Esophagus muscularis mucosa (tissue), 4 donors: ENCODE data around the gene SERPINE1. TPM values are rescaled to one million over a fixed set of nuclear protein-coding genes. Genes with fewer than 3 reads are reported as not detected.
"Not testable (repeated sequence)": the region's sequence is repeated elsewhere in the genome, so short reads cannot be mapped to it uniquely, and the experiment has no call there.

ENCODE experiments used
- DNase-seq: peaks from one replicate; pipeline ENCODE4 v3.0.0-alpha.2; 2017; ENCODE audit errors: extremely low spot score
- H3K27ac ChIP-seq, 4 donors: fragments of 200-600 bp; sonication (generic); replicated peaks in 1 of 4; 1 replicate in 3 of 4; 2 replicates in 1 of 4; pipeline ENCODE4 v1.5.1; 2016 to 2019; ENCODE audit warnings: mild to moderate bottlenecking in 1 of 4
- H3K27me3 ChIP-seq, 4 donors: fragments of 200-600 bp; sonication (generic); one replicate each; pipeline versions ENCODE4 v1.5.1 to v1.6.0; 2016 to 2019
- H3K36me3 ChIP-seq, 4 donors: fragments of 200-600 bp; sonication (generic); one replicate each; pipeline ENCODE4 v1.5.1; 2016 to 2019
- H3K4me1 ChIP-seq, 4 donors: fragments of 200-600 bp; sonication (generic); one replicate each; pipeline ENCODE4 v1.5.1; 2016 to 2019
- H3K4me3 ChIP-seq, 4 donors: fragments of 200-600 bp; sonication (generic); 1 replicate in 2 of 4; 2 replicates in 2 of 4; pipeline ENCODE4 v1.5.1; 2016 to 2019; ENCODE audit warnings: mild to moderate bottlenecking in 4 of 4, moderate library complexity in 1 of 4
- H3K9me3 ChIP-seq, 4 donors: fragments of 200-600 bp; sonication (generic); 1 replicate in 3 of 4; 2 replicates in 1 of 4; pipeline ENCODE4 v1.5.1; 2016 to 2019
- CTCF ChIP-seq, 3 experiments: fragments of 200-600 bp in 2 of 3; fragments of 450-650 bp in 1 of 3; sonication (generic) in 2 of 3; IDR thresholded peaks; one replicate each; pipeline ENCODE4 v1.5.1; 2017 to 2019; ENCODE audit warnings: antibody characterized with exemption in 3 of 3, mild to moderate bottlenecking in 2 of 3, moderate library complexity in 1 of 3
- EP300 ChIP-seq: sonication (generic); formaldehyde crosslinking; IDR thresholded peaks from one replicate; pipeline ENCODE4 v1.6.1; 2017; ENCODE audit warnings: antibody characterized with exemption
- POLR2A ChIP-seq: fragments of 450-650 bp; IDR thresholded peaks from one replicate; pipeline ENCODE4 v1.6.1; 2017; ENCODE audit warnings: antibody characterized with exemption, moderate library complexity, mild to moderate bottlenecking, low read depth
- POLR2AphosphoS5 ChIP-seq, 2 donors: sonication (generic); formaldehyde crosslinking; IDR thresholded peaks; one replicate each; pipeline ENCODE4 v1.6.1; 2017; ENCODE audit warnings: antibody characterized with exemption in 2 of 2
- WGBS: methylation state at CpG from one replicate; pipeline ENCODE4 v1.1.5; 2018; 5-methylcytosine and 5-hydroxymethylcytosine counted together
- intact Hi-C: fragments of 100-400 bp; cut with DNase I; formaldehyde crosslinking; loops from one replicate; pipeline ENCODE4 v1.15.1; 2023
- total RNA-seq, 4 donors: library from RNA; depleted of rRNA; stranded (reverse); fragments of >200 nt; gene quantifications; one replicate each; pipeline versions ENCODE4 v1.1.0 to v1.2.1, GENCODE V29; 2016

SERPINE1 gene
- total RNA-seq, 4 donors from 2014 or later, result 9.4 to 54.2 (median 18.2) TPM

GRCh38 chr7:101100858-101101847 lies 25.8 kb upstream of the SERPINE1 start:
- intact Hi-C loops, result no loop called here
- WGBS, result 97% methylated on average over 18 of the region's 18 CpGs
- peaks cover 23 to 35% (median 27%) of the 10 kb centered on the region in 4 donors for H3K4me1 ChIP-seq
- no peak for TF ChIP-seq CTCF (IDR thresholded peaks at IDR 0.05)
- no peak for TF ChIP-seq POLR2A
- TF ChIP-seq POLR2AphosphoS5 (IDR thresholded peaks at IDR 0.05), result no peak
- TF ChIP-seq EP300, result no peak
- no peak for DNase-seq
- H3K4me3 ChIP-seq, result no peak overlapping the region
- peak overlapping the region; percentile 75 to 84 (median 82) for H3K27ac ChIP-seq
- no peaks in the 10 kb centered on the region for H3K27me3 ChIP-seq
- H3K9me3 ChIP-seq, result no peaks in the 10 kb centered on the region
- H3K36me3 ChIP-seq, result no peaks in the 10 kb centered on the region

GRCh38 chr7:101102026-101102425 lies 24.9 kb upstream of the SERPINE1 start:
- intact Hi-C loops, result no loop called here
- TF ChIP-seq CTCF (IDR thresholded peaks at IDR 0.05) (no peak), POLR2A (no peak), EP300 (no peak), POLR2AphosphoS5 (IDR thresholded peaks at IDR 0.05) (no peak)
- no peak for DNase-seq
- Histone ChIP-seq H3K36me3 (no peaks in the 10 kb centered on the region), H3K27ac (no peak overlapping the region), H3K4me3 (no peak overlapping the region), H3K9me3 (no peaks in the 10 kb centered on the region), H3K4me1 (peaks cover 23 to 35% (median 27%) of the 10 kb centered on the region in 4 donors), H3K27me3 (no peaks in the 10 kb centered on the region)
- 95% methylated on average over 6 of the region's 6 CpGs for WGBS

GRCh38 chr7:101103701-101104100 lies 23.2 kb upstream of the SERPINE1 start:
- WGBS, result 91% methylated on average over 10 of the region's 10 CpGs
- H3K4me1 ChIP-seq, result peaks cover 27 to 43% (median 33%) of the 10 kb centered on the region in 4 donors
- H3K27ac ChIP-seq, intact Hi-C loops, H3K9me3 ChIP-seq, H3K4me3 ChIP-seq, H3K27me3 ChIP-seq, H3K36me3 ChIP-seq, DNase-seq: not testable (repeated sequence)

GRCh38 chr7:101104193-101104713 lies 22.7 kb upstream of the SERPINE1 start:
- Histone ChIP-seq H3K4me3 (no peak overlapping the region), H3K4me1 (peaks cover 28 to 44% (median 34%) of the 10 kb centered on the region in 4 donors), H3K36me3 (no peaks in the 10 kb centered on the region), H3K27ac (no peak overlapping the region), H3K27me3 (no peaks in the 10 kb centered on the region), H3K9me3 (no peaks in the 10 kb centered on the region)
- WGBS, result 73% methylated on average over 15 of the region's 15 CpGs
- no peak for TF ChIP-seq EP300
- TF ChIP-seq CTCF (IDR thresholded peaks at IDR 0.05), result no peak
- TF ChIP-seq POLR2AphosphoS5 (IDR thresholded peaks at IDR 0.05), result no peak
- TF ChIP-seq POLR2A, result no peak
- intact Hi-C loops, result no loop called here
- no peak for DNase-seq

- TF ChIP-seq POLR2AphosphoS5 (IDR thresholded peaks at IDR 0.05), result no peak
- H3K27me3 ChIP-seq, result no peaks in the 10 kb centered on the region
- WGBS, result 59% methylated on average over 3 of the region's 3 CpGs
- intact Hi-C loops, result no loop called here
- H3K36me3 ChIP-seq, result no peaks in the 10 kb centered on the region
- H3K9me3 ChIP-seq, result no peaks in the 10 kb centered on the region
- H3K4me1 ChIP-seq, result peaks cover 23 to 40% (median 29%) of the 10 kb centered on the region in 4 donors
- no peak overlapping the region for H3K4me3 ChIP-seq
- DNase-seq, result no peak
- no peak overlapping the region for H3K27ac ChIP-seq
Measured at GRCh38 chr7:101104799-101105198, 22.1 kb upstream of the SERPINE1 start.

GRCh38 chr7:101105248-101105647 lies 21.7 kb upstream of the SERPINE1 start:
- H3K36me3 ChIP-seq, H3K4me3 ChIP-seq, H3K27me3 ChIP-seq, intact Hi-C loops, DNase-seq, H3K9me3 ChIP-seq, H3K27ac ChIP-seq: not testable (repeated sequence)
- WGBS, result 75% methylated on average over 5 of the region's 5 CpGs
- peaks cover 19 to 35% (median 25%) of the 10 kb centered on the region in 4 donors for H3K4me1 ChIP-seq
